GM19372 (cell line): ENCODE data around the gene BUB3.

ENCODE experiments used
- ATAC-seq: cut with Tn5 transposase; IDR thresholded peaks from one replicate; pipeline ENCODE4 v1.9.1; 2021; ENCODE audit warnings: mild to moderate bottlenecking, low read depth, moderate library complexity; ENCODE audit not compliant: unreplicated experiment

The BUB3 gene

GRCh38 chr10:123154092-123154710 lies at the start of gene BUB3:
TSS of gene BUB3 (plus strand) at chr10:123154402. CDS start at chr10:123154918, 516 bp downstream.
- ATAC-seq, result peak; percentile 92

GRCh38 chr10:123109466-123109865 lies 44.7 kb upstream of the BUB3 start:
- no peak for ATAC-seq

- no peak for ATAC-seq
Observed at GRCh38 chr10:123117644-123118417, 36.4 kb upstream of the BUB3 start.

- no peak for ATAC-seq
Observed at GRCh38 chr10:123119081-123119480, 35.1 kb upstream of the BUB3 start.

- no peak for ATAC-seq
Observed at GRCh38 chr10:123126246-123126645, 28.0 kb upstream of the BUB3 start.

GRCh38 chr10:123129618-123130271 lies 24.5 kb upstream of the BUB3 start:
- ATAC-seq, result no peak

- ATAC-seq, result peak; percentile 63
Observed at GRCh38 chr10:123132576-123133477, 21.4 kb upstream of the BUB3 start.

GRCh38 chr10:123133541-123134342 lies 20.5 kb upstream of the BUB3 start:
- no peak for ATAC-seq

- ATAC-seq, result no peak
Observed at GRCh38 chr10:123134343-123134914, 19.8 kb upstream of the BUB3 start.

- no peak for ATAC-seq
Observed at GRCh38 chr10:123134915-123135414, 19.2 kb upstream of the BUB3 start.

- no peak for ATAC-seq
Observed at GRCh38 chr10:123135415-123136141, 18.6 kb upstream of the BUB3 start, which contains the start of gene HMX3. TSS of gene HMX3 (plus strand) at chr10:123135970. CDS start at chr10:123136051, 81 bp downstream.

- ATAC-seq, result no peak
Observed at GRCh38 chr10:123136221-123136805, 17.9 kb upstream of the BUB3 start.

- ATAC-seq, result no peak
Observed at GRCh38 chr10:123136806-123137642, 17.2 kb upstream of the BUB3 start.

- ATAC-seq, result no peak
Observed at GRCh38 chr10:123139165-123139520, 15.1 kb upstream of the BUB3 start.

- no peak for ATAC-seq
Observed at GRCh38 chr10:123139521-123140163, 14.6 kb upstream of the BUB3 start.

- no peak for ATAC-seq
Observed at GRCh38 chr10:123140164-123140982, 13.8 kb upstream of the BUB3 start.
